NCI-H1417 treated with DMSO at 0.1 percent for 48 hours (cell line): ENCODE results near the gene LLGL2.

Source experiments
- DNase-seq: peaks from one replicate; lab custom pipeline; 2025; lab: John Stamatoyannopoulos, UW

LLGL2 gene

DNA sequence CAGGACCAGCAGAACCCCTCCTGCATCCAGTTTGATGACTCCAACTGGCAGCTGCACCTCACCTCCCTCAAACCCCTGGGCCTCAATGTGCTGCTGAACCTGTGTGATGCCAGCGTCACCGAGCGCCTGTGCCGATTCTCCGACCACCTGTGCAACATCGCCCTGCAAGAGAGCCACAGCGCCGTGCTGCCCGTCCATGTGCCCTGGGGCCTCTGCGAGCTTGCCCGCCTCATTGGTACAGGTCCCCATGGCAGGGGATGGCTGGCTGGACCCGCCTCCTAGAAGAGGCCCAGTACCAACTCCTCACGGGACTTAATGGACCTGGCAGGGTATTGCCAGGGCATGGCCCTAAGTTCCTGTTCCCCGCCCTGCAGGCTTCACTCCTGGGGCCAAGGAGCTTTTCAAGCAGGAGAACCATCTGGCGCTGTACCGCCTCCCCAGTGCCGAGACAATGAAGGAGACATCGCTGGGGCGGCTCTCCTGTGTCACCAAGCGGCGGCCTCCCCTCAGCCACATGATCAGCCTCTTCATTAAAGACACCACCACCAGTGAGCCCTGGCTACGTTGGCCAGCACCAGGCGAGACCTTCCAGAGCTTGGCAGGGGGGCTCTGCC lies 32.8 kb upstream of the LLGL2 start:
- no peak for DNase-seq

DNA sequence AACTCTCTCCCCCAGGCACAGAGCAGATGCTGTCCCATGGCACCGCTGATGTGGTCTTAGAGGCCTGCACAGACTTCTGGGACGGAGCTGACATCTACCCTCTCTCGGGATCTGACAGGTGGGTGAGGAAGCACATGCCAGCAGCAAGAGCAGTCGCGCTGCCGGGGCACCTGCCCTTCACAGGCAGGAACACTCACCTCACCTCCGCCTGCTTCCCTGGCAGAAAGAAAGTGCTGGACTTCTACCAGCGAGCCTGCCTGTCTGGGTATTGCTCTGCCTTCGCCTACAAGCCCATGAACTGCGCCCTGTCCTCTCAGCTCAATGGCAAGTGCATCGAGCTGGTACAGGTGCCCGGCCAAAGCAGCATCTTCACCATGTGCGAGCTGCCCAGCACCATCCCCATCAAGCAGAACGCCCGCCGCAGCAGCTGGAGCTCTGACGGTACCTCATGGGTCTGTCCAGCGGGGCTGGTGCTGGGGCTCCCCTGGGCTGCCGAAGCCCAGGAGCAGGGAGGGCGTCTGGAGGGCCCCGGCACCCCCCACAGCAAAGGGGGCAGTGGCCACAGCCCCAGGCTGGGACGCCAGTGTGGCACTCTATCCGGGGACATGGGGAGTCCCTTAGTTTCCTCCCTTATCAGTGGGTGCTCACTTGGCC lies 31.9 kb upstream of the LLGL2 start:
- DNase-seq, result no peak

DNA sequence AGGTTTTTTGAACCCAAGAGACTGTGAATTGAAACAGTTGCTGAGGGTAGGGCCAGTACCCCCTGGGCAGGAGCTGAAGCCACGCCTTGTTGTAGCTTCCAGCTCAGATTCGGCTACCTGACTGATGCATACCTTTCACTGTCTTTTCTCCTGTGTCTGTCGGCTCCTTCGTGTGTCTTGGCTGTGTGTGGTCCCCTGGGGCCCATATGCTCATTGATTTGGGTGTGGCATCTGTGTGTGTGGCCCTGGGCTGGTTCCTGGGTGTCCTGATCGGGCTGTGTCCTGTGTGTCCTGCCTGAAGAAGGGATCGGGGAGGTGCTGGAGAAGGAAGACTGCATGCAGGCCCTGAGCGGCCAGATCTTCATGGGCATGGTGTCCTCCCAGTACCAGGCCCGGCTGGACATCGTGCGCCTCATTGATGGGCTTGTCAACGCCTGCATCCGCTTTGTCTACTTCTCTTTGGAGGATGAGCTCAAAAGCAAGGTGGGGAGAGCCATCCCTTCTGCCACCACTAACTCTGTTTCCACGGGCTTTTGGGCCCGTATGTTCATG lies 31.1 kb upstream of the LLGL2 start:
- DNase-seq, result no peak

DNA sequence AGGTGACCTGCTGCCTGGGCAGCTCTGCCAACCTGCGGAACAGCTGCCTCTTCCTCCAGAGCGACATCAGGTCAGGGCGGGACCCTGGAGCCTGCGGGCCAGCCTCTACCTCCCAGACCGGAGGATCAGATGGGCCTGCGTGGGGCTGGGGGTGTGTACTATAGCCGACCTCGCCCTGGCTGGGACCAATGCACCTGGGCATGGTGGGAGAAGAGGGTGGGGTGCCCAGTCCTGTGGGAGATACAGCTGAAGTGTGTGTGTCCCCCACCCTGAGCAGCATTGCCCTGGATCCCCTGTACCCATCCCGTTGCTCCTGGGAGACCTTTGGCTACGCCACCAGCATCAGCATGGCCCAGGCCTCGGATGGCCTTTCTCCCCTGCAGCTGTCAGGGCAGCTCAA lies 29.5 kb upstream of the LLGL2 start:
- DNase-seq, result no peak

DNA sequence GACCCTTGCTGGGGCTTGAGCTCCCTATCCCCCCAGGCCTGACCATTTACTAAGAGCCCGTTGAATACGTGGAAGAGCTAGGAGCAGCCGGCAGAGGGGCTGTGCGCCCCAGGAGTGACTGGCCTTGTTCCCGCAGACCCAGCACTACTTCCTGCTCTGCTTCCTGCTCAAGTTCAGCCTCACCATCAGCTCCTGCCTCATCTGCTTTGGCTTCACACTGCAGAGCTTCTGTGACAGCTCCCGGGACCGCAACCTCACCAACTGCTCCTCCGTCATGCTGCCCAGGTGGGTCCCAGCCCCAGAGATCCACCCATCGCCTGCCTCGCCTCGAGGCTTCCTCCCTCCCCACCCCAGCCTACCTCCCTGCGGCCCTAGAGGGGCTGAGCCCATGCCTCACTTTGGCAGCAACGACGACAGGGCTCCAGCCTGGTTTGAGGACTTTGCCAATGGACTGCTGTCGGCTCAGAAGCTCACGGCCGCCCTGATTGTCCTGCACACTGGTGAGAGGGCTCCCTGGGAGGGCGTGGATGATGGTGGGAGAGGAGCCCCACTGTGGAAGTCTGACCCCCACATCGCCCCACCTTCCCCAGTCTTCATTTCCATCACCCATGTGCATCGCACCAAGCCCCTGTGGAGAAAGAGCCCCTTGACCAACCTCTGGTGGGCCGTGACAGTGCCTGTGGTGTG lies 27.3 kb upstream of the LLGL2 start:
- DNase-seq, result no peak

DNA sequence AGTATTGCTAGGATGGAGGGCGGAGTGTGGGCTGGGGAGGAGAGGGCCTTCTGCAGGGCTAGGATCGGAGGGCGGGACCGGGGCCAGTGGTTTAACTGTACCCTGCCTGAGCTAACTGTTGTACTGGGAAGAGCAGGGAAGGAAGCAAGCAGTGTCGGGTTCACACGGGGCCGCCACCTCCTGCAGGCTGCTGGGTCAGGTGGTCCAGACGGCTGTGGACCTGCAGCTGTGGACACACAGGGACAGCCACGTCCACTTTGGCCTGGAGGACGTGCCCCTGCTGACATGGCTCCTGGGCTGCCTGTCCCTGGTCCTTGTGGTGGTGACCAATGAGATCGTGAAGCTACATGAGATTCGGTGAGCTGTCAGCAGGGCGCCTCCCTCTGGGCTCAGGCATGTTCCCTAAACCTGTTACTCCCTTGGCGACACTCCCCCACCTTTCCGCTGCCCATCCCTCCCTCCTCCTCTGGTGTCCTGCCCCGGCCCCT lies 26.7 kb upstream of the LLGL2 start:
- DNase-seq, result no peak

DNA sequence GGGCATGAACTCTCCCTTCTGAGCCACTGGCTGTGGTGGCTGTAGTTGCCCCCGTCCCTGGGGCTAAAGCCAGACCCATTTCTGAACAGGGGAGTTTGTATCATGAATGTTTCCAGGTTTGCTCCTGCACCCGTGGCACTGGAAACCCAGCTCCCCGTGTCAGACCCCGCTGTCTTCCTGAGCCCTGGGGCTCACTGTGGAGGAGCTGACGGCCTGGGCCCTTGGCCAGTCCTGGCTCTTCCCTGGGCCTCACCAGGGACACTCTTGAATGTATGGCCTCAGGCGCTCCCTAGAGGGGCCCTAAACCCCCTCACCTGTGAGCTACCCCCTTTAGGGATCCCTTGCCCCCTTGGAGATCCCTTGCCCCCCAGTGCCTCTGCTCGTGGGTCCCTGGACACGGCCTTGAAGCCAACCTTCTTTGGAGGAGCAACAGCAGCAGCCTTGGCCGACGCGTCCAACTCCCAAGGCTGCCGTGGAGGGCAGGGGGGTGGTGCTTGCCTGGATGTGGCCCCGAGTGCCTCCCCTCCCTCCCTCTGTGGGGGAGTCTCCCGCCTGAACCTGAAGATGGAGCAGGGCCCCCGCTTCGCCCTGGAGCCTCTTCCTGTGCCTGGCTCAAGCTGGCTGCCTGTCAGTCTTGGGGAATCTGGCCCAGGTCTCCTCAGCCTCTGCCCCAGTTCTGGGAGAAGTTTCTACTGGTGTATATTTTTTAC lies 26.0 kb upstream of the LLGL2 start:
- no peak for DNase-seq

DNA sequence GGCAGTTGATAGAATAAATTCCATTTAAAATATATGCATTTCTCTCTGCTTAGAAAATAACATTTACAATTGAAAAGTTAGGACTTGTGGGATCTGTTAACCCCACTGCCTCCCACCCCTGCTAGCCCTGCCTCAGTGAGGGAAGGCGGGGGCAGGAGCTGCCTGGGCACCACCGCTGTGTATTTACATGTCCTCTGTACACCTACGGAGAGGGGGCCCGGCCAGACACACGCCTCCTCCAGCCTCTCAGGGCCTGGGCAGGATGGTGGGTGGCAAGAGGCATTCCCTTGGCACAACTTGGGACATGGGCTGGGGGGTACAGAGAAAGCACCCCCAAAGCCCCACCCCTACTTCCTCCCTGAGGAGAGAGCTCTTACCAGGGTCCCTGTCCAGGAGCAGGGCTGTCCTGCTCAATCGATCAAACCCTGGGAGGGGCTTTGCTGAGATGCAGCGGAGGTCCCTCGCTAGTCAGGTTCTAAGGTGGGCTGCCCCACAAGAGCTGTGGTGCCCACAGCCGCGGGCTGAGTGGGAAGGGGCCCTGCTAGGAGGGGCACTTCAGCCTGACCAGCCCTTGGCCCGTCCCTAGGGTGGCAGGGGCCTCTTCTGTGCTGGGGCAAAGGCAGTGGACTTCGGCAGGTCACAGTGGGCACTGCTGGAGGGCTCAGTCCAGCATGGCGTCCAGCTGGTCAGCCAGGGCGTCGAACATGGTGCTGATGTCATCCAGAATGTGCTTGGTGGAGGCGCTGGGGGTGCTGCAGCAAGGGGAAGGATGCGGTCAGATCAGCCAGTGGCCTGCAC lies 24.9 kb upstream of the LLGL2 start:
- DNase-seq, result no peak

DNA sequence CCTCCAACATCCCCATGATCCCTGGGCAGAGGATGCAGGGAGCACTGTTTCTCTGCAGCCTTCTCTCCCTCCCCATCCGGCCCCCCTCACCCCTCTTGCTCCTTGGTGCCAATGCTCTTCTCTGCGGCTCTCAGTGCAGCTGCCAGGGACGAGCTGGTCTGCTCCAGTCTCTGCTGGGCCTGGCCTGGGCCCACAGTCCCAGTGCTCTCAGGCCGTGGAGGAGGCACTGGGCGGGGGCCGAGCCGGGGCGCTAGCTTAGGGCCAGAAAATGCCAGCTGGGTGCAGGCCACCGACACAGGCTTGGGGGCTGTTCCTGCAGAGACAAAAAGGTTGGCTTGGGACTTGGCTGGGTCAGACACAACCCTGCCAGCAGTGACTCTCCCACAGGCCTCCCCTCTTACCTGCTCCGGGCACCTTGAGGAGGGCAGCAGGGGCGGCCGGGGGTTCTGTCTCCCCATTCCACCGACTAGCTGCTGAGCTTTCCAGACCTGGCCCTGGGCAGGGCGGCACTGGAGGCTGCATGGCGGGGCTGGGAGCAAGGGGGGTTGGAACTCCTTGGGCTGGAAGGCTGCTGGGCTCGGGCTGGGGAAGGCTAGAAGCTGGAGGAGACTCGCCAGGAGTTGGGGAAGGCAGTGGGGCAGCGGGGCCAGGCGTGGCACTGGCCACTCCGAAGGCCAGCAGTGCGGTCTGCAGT lies 24.0 kb upstream of the LLGL2 start:
- DNase-seq, result no peak

DNA sequence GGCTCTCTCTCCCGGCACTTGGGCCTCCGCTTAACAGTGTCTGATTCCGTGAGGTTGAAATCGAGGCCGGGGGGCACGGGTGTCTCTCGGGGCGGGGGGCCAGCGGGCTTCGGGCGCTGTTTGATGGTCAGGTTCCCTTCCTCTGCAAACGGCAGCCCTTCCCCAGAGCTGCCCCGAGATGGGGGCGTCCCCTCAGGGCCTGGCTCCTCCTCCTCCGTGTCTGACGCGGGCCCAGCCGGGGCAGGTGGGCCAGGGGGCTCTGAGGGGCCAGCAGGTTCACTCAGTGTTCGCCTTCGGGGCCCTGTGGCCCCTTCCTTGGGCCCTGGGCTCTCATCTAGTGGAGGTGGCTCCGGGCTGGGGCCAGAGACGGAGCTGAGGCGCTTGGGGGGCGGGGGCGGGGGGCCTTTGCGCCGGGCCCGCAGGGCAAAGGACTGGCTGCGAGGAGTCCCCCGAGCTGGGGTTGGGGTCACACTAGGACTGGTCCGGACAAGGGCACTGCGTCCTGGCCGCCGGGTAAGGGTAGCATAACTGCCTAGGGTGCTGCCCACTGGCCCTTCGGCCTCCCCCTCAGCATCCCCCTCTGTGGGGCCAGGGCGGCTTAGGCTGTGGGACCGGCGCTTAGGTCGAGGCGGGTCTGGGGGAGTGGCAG lies 23.3 kb upstream of the LLGL2 start:
- no peak for DNase-seq

DNA sequence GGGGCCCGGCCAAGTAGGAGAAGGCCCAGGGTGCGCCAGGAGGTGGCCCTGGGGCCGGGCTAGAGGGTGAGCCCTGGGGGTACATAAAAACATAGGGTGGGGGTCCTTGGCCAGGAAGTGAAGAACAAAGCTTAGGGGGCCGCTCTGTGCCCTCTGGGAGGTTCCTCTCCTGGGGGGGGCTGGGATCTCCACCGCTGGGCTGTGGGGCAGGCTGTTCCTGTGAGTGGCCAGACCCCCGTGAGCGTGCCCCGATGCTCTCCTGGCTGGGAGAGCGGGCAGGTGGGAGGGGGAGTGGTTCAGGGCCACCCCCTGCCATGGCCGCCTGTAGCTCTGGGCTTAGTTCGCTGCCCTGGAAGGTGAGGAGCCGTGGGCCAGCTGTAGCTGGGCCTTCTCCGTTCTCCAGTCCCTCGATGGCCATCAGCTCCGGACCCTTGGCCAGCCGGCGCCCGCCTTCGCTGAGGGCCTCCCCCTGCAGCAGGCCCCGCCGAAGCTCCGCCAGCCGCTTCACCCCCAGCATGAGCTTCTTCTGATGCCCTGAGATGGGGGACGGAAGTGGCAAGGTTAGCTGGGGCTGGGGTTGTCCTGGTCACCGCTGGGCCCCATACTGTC lies 22.7 kb upstream of the LLGL2 start:
- DNase-seq, result no peak

DNA sequence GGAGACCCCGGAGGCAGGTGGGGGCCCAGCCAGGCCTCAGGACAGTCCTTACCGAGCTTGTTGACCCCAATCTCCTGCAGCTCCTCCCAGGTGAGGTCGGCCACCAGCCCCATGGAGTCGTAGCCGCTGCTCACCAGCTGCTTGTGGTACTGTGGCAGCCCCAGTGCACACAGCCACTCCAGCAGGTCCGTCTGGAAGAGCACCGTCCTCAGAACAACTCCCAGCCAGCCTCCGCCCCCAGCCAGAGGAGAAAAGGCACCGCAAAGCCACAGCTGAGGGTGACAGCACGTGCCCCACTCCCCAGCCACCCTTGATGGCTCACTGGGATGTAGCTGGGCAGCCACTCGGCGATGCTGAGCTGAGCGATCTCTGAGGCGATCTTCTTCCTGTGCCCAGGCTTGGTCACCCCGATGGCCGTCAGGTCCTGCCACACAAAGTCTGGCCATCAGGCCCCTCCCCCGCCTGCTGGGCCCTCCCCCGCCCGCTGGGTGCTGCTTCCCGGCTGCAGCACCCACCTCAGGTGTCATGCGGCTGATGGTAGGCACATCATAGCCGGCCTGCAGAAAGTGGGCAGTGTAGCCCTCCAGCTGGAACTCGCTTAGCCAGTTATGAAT lies 22.1 kb upstream of the LLGL2 start:
- DNase-seq, result no peak

DNA sequence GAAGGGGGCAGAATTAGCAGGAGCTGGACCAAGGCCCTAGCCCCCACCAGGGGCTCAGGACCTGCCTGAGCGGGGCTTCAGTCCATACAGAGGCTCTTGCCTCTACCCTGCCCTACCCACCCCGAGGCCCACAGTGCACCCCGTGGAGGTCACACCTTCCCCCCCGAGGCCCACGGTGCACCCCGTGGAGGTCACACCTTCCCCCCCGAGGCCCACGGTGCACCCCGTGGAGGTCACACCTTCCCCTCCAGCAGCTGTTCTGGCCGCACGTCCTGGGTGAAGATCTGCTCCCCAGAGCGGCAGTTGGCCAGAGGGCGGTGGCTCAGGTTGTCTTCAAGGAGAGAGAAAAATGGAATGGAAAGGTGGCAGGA lies 21.5 kb upstream of the LLGL2 start:
- DNase-seq, result no peak

DNA sequence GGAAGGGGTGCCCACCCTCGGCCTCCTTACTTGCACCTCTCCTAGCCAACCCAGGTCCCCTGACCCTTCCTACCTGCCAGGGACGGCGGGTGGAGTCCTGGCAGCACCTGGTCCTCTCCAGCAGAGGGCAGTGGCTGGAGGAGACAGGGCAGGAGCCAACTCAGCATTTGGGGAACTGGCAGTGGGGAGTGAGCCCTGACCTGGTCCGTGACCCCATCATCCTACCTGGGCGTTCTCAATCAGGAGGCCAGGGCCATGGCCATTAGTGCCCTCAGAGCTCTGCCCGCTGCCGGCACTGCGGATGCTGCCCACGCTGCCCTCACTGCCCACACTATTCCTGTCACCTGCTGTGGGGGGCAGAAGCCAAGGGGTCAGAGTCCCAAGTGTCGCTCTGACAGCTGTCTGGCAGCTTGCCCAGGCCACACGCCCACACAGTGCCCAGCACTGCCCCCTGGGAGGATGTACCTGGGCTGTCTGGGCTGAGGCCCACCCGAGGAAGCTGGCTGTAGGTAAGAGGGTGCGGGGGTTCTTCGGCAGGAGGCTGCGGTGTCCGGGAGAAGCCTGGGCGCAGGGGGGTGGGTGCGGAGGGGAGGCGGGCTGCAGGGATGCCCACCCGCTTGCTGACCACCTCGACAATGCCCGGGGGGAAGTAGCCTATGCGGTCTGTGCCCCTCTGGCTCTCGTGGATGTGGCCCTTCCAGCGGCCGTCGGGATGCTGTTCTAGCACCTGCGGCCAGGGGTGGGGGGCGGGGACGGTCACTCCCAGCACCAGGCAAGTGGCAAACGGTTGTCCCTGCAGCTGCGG lies 20.9 kb upstream of the LLGL2 start:
- no peak for DNase-seq

DNA sequence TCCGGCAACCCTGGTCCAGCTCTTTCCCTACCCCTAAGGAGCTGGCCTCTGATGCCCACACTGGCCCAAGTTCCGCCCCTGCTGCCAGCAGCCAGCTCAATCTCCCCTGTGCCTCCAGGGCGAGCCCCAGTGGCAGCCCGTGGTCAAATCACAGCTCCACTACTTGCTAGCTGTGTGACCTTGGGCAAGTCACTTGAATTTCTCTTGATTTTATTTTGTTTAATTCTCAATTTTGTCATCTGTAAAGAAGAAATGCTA lies 20.4 kb upstream of the LLGL2 start:
- DNase-seq, result no peak

DNA sequence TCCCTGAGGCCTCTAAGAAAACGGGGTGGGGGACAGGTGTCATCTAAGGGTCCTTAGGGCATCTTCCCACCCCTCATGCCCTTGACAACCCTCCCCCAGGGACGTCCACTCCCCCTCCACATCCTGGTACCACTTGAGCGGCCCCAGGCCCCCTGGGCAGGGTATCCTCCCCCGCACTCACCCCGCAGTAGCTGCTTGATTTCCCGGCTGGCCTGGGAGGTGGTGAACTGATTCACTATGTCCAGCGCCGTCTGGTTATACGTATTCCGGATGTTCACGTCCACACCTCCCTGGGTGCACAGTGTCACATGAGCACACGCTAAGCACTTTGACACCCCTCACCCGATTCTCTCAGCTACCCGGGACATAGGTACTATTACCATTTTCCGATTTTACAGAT lies 19.9 kb upstream of the LLGL2 start:
- DNase-seq, result no peak

DNA sequence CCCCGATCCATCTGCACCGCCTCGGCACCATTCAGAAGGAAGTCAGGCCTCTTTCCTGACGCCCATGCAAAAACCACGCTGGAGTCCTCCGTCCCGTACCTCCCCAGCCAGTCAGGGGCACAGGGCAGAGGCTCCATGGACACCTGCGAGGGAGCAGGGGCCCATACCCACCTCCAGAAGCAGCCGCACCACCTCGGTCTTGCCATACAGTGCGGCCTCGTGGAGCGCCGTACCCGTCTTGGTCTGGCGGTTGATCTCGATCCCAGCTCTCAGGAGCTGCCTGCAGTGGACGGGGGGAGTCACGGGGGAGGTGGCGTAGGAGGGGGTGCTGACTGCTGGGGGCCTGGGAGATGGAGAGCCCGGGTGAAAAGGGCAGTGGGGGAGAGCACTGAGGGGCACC lies 19.4 kb upstream of the LLGL2 start:
- DNase-seq, result no peak

DNA sequence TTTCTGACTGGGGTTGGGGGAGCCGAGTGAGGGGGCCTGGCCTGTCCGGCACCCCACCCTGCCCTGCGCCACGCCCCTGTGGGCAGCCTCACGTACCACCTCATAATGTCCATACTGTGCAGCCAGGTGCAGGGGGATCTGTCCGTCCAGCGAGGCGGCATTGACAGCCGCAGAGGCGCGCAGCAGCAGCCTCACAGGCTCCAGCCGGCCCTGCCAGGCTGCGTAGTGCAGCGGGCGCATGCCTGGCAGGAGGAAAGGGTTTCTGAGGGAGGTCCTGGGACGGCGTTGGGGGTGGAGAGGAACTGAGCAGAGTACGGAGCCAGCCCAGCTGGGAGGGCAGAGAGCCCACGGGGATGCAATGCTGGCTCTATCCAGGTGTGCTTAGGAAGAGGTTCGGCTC lies 18.6 kb upstream of the LLGL2 start:
- DNase-seq, result no peak
